ENCODE results near the gene NDUFV2.

- TF ChIP-seq CTCF (conservative IDR thresholded peaks at IDR 0.05): no peak
- TF ChIP-seq EZH2 (IDR thresholded peaks at IDR 0.05; ENCODE audit: low read depth): no peak
Measured at GRCh38 chr18:9090578-9090977, 11.9 kb upstream of the NDUFV2 start.

All from PC-9 (cell line).